ENCODE results near the gene SLCO3A1.

SLCO3A1 gene

DNA sequence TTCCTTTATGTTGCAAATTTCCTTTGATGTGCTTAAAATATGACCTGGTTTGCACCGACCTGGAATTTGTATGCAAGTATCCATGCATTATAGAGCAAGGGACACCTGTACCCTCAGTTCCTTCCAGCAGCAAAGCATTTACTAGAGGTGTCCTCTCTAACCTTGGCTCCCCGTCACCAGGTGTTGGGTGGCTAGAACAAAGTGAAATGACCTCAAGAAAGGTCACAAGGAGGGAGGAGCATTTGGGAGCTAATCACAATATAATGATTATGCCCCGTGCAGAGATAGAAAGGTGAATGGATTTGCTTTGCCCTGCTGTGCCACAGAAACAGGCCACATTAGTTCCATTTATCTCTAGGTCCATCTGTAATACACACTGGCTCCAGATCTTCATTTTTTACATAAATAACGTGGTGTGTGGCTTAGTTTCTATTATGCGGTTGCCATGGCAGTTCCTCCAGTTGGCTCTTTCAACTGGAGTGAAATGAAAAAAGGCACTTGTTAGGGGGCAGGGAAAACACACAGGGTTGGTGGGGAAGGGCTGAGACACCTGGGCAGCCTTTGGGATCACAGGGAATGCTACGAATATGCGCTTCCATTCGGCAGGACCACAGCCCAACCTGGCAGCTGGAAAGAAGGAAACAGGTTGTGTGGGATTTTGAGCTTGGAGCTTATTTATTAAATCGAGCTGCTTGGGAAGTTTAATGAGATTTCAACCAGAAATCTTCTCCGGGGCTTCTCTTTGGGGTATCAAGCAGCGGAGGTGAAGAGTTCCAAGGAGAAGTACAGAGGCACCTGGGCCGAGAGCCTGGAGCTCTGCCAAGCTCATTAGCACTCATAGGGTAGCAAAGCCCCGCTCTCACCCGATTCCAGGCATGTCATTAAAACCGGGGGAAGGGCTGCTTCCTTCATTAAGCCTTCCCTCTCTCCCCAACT is 306.7 kb downstream of the SLCO3A1 start:
- TF ChIP-seq, protein P1, sequence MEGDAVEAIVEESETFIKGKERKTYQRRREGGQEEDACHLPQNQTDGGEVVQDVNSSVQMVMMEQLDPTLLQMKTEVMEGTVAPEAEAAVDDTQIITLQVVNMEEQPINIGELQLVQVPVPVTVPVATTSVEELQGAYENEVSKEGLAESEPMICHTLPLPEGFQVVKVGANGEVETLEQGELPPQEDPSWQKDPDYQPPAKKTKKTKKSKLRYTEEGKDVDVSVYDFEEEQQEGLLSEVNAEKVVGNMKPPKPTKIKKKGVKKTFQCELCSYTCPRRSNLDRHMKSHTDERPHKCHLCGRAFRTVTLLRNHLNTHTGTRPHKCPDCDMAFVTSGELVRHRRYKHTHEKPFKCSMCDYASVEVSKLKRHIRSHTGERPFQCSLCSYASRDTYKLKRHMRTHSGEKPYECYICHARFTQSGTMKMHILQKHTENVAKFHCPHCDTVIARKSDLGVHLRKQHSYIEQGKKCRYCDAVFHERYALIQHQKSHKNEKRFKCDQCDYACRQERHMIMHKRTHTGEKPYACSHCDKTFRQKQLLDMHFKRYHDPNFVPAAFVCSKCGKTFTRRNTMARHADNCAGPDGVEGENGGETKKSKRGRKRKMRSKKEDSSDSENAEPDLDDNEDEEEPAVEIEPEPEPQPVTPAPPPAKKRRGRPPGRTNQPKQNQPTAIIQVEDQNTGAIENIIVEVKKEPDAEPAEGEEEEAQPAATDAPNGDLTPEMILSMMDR (IDR thresholded peaks at IDR 0.05; ENCODE audit: low read depth, low read length), result no peak
- no peak for DNase-seq (ENCODE audit: extremely low read depth, low read depth)

DNA sequence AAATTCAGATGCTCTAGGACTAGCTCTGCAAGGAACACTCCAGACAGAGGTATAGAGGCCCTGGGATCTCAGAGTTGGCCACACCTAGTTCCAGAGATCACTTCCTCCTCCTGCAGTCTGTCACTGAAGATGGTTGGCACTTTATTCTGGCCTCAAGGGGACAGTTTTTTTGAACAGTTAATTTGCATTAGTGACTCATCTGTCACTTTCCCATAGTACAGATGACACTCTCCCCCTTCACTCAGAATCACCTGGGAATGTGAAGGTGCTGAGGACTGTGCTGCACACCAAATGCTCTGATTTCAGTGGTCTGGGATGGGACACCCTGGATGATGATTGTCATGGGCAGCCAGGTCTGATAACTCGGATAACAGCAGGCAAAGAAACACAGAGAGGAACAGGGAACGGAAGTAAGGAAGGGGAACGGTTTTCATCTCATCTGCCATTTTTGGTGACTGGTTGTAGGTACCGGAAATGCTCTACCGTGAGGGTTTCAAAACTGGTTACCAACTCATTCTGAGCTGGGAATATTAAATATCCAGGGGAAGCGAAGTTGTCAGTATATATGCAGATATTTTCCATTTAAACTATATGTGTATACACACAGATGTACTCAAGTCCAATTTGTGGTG is 307.6 kb downstream of the SLCO3A1 start:
- no peak for DNase-seq (ENCODE audit: extremely low read depth, low read depth)
- TF ChIP-seq, protein P1 (IDR thresholded peaks at IDR 0.05; ENCODE audit: low read depth, low read length), result no peak

DNA sequence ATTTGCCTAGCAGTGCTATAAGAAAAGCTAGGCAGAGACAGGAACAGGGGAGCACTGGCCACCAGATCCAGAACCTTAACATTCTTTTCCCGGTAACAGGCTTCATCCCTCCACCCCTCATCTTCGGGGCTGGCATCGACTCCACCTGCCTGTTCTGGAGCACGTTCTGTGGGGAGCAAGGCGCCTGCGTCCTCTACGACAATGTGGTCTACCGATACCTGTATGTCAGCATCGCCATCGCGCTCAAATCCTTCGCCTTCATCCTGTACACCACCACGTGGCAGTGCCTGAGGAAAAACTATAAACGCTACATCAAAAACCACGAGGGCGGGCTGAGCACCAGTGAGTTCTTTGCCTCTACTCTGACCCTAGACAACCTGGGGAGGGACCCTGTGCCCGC is 309.1 kb downstream of the SLCO3A1 start:
- no peak for DNase-seq (ENCODE audit: extremely low read depth, low read depth)

DNA sequence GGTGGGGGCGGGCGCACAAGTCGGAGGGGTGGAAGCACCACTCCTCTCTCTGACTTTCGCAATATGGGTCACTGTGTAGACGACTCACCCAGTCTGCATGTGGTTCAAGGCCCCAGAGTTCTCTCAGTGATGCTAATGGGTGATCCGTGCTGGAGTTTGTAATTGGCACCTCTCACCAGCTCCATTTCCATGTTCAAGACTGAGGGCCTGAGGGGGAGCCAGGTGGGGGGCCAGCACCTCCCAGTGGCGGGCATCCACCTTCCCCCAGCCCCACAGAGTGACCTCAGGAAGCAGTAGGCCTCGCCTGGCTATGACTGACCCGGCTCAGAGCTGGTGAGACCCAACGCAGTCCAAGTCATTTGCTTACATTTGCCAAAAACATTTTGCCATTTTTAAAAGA is 310.1 kb downstream of the SLCO3A1 start:
- DNase-seq (ENCODE audit: extremely low read depth, low read depth), result no peak
- TF ChIP-seq, protein P1 (IDR thresholded peaks at IDR 0.05; ENCODE audit: low read depth, low read length), result no peak

More for the DNA sequence above, 309.1 kb downstream of the SLCO3A1 start:
- TF ChIP-seq, protein P1 (IDR thresholded peaks at IDR 0.05; ENCODE audit: low read depth, low read length), result no peak

DNA sequence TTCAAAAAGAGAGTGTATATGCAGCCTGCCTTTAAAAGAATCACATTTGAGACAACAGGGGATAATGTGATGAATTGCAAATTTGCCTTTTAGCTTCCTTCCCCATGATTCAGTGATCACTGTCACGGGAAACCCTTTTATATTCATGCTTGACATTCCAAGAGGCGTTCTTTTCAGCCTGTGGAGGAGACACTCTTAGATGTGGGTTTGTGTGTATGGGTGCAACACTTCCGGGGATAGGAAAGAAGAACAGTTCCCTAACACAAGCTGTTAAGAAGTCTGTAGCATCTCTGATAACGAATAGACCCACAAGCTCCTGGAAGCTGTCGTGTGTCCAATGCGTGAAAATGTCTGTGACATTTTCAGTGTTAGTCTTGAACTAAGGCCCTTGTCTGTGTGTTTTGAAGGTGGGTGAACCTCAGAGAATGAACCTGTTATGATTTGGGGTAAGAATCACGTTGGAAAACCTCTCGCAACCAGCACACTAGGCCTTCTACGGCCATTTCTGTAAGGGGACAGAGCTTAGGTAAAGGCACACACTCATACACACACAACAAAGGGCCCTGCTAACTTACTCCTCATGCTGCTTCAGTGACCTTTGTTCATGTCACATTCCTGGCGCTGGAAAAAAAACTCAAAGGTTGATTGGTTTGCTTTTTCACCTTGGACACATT is 311.0 kb downstream of the SLCO3A1 start:
- DNase-seq (ENCODE audit: extremely low read depth, low read depth), result no peak
- TF ChIP-seq, protein P1 (IDR thresholded peaks at IDR 0.05; ENCODE audit: low read depth, low read length), result no peak

DNA sequence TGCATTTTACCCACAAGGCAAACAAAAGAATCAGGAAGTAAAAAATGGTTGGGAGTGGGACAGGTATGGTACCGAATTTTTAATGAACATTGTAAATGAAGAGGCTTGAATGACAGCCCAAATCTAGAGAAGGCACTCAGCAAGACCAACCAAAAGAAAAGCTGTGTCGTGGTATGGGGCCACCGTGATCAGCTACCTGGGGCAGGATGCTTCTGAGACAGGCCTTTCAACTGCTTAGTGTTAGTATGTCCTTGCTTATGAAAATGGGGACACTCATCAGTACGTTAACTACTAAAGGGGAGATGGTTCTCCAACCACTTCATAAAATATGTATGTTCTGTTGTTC is 311.5 kb downstream of the SLCO3A1 start:
- TF ChIP-seq, protein P1 (IDR thresholded peaks at IDR 0.05; ENCODE audit: low read depth, low read length), result no peak
- no peak for DNase-seq (ENCODE audit: extremely low read depth, low read depth)

DNA sequence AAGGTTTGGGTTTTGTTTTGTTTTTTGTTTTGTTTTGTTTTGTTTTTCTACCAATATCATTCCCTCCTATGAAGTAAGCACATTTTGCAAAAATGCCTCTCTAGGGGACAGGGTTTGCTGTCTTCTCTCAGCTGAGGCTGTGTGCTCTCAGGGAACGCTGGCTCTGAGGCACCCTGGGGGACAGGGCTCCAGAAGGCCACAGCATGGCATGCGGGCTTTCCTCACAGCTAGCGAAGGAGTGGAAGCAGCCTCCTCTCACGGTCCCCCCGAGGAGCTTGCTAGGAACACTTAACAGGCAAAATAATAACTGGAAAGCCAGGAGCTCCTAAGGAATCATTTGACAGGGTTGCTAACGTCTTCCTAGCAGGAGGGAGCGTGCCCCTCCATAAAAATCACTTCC is 312.5 kb downstream of the SLCO3A1 start:
- no peak for DNase-seq (ENCODE audit: extremely low read depth, low read depth)
- TF ChIP-seq, protein P1 (IDR thresholded peaks at IDR 0.05; ENCODE audit: low read depth, low read length), result no peak

Measured in AG09319 (cell line).